ENCODE data around the gene NXPE3.

The NXPE3 gene

GRCh38 chr3:101778385-101779046 lies 495 bp upstream of the NXPE3 start:
- Histone ChIP-seq H4K8ac (ENCODE audit: low read length) (peak overlapping the region; percentile 96), H3K4ac (ENCODE audit: low read depth in 1 of 2, low read length in 2 of 2) (peak overlapping the region in 1 of 2 experiments; percentile 42), H3K27me3 (ENCODE audit: control insufficient read depth in 1 of 2, insufficient read depth in 1 of 2, low read length in 2 of 2) (no peaks in the 10 kb centered on the region), H3K9ac (ENCODE audit: low read length) (peak overlapping the region; percentile 84), H3K27ac (ENCODE audit: low read length, poor library complexity, severe bottlenecking) (peak overlapping the region; percentile 9), H2BK12ac (ENCODE audit: low read length in 2 of 2) (peak overlapping the region in 1 of 2 experiments; percentile 8), H2BK120ac (ENCODE audit: low read depth, low read length) (peak overlapping the region; percentile 61), H3K4me2 (ENCODE audit: low read length, poor library complexity, severe bottlenecking) (peak overlapping the region; percentile 86), H2BK5ac (ENCODE audit: low read depth, low read length, poor library complexity, severe bottlenecking) (no peak overlapping the region), H2BK15ac (ENCODE audit: low read depth, poor library complexity, severe bottlenecking) (peak overlapping the region; percentile 86), H3K23ac (ENCODE audit: low read length in 2 of 2) (no peak overlapping the region), H3K79me1 (replicated peaks; ENCODE audit: low read length, poor library complexity, severe bottlenecking) (peaks cover 5% of the 10 kb centered on the region), H3K36me3 (ENCODE audit: control insufficient read depth in 1 of 2, insufficient read depth in 2 of 2, low read depth in 1 of 2, low read length in 2 of 2) (peaks cover 8 to 13% of the 10 kb centered on the region in 2 experiments), H3K4me3 (ENCODE audit: insufficient read depth in 1 of 2, low read depth in 1 of 2, low read length in 2 of 2) (peak overlapping the region; percentile 81 to 98), H4K91ac (ENCODE audit: low read length) (peak overlapping the region; percentile 91), H2AFZ (ENCODE audit: low read depth, low read length) (peak overlapping the region; percentile 43), H2AK5ac (ENCODE audit: low read length, severe bottlenecking) (no peak overlapping the region), H3K14ac (ENCODE audit: low read length in 2 of 2) (no peak overlapping the region), H3K4me1 (ENCODE audit: control insufficient read depth, insufficient read depth, low read depth, low read length) (peaks cover 2% of the 10 kb centered on the region), H3K9me3 (ENCODE audit: control insufficient read depth, low read length) (no peaks in the 10 kb centered on the region), H3K18ac (ENCODE audit: low read depth in 1 of 2, low read length in 2 of 2) (peak overlapping the region; percentile 40 to 94)
- no peak for DNase-seq
- 35% methylated on average over 21 of the region's 21 CpGs for WGBS

GRCh38 chr3:101779822-101780381 lies 891 bp downstream of the NXPE3 start:
- Histone ChIP-seq H3K4ac (ENCODE audit: low read depth in 1 of 2, low read length in 2 of 2) (peak overlapping the region in 1 of 2 experiments; percentile 87), H3K36me3 (ENCODE audit: control insufficient read depth in 1 of 2, insufficient read depth in 2 of 2, low read depth in 1 of 2, low read length in 2 of 2) (peaks cover 15 to 27% of the 10 kb centered on the region in 2 experiments), H3K27me3 (ENCODE audit: control insufficient read depth in 1 of 2, insufficient read depth in 1 of 2, low read length in 2 of 2) (no peaks in the 10 kb centered on the region), H3K4me3 (ENCODE audit: insufficient read depth in 1 of 2, low read depth in 1 of 2, low read length in 2 of 2) (peak overlapping the region; percentile 81 to 98), H3K79me1 (replicated peaks; ENCODE audit: low read length, poor library complexity, severe bottlenecking) (peaks cover 14% of the 10 kb centered on the region), H4K91ac (ENCODE audit: low read length) (no peak overlapping the region), H2BK5ac (ENCODE audit: low read depth, low read length, poor library complexity, severe bottlenecking) (no peak overlapping the region), H3K9ac (ENCODE audit: low read length) (peak overlapping the region; percentile 84), H2BK15ac (ENCODE audit: low read depth, poor library complexity, severe bottlenecking) (no peak overlapping the region), H3K4me2 (ENCODE audit: low read length, poor library complexity, severe bottlenecking) (peak overlapping the region; percentile 93), H3K18ac (ENCODE audit: low read depth in 1 of 2, low read length in 2 of 2) (peak overlapping the region; percentile 14 to 94), H3K9me3 (ENCODE audit: control insufficient read depth, low read length) (no peaks in the 10 kb centered on the region), H4K8ac (ENCODE audit: low read length) (peak overlapping the region; percentile 21), H3K27ac (ENCODE audit: low read length, poor library complexity, severe bottlenecking) (peak overlapping the region; percentile 66), H3K14ac (ENCODE audit: low read length in 2 of 2) (peak overlapping the region in 1 of 2 experiments; percentile 96), H2AK5ac (ENCODE audit: low read length, severe bottlenecking) (no peak overlapping the region), H2BK12ac (ENCODE audit: low read length in 2 of 2) (peak overlapping the region in 1 of 2 experiments; percentile 17), H2AFZ (ENCODE audit: low read depth, low read length) (no peak overlapping the region), H3K4me1 (ENCODE audit: control insufficient read depth, insufficient read depth, low read depth, low read length) (peaks cover 2% of the 10 kb centered on the region), H3K23ac (ENCODE audit: low read length in 2 of 2) (peak overlapping the region in 1 of 2 experiments; percentile 85), H2BK120ac (ENCODE audit: low read depth, low read length) (no peak overlapping the region)
- WGBS: 21% methylated on average over 8 of the region's 9 CpGs
- peak; percentile 40 for DNase-seq

- peaks cover 19 to 34% of the 10 kb centered on the region in 2 experiments for H3K36me3 ChIP-seq (ENCODE audit: control insufficient read depth in 1 of 2, insufficient read depth in 2 of 2, low read depth in 1 of 2, low read length in 2 of 2)
- 0% methylated on average over 2 of the region's 2 CpGs for WGBS
- H3K4me2 ChIP-seq (ENCODE audit: low read length, poor library complexity, severe bottlenecking): peak overlapping the region; percentile 93
These were observed 1.6 kb downstream of the NXPE3 start for GRCh38 chr3:101780661-101781060.

GRCh38 chr3:101781166-101781565 lies 2.2 kb downstream of the NXPE3 start:
- peak overlapping the region in 1 of 2 experiments; percentile 43 for H3K4ac ChIP-seq (ENCODE audit: low read depth in 1 of 2, low read length in 2 of 2)
- H2AFZ ChIP-seq (ENCODE audit: low read depth, low read length): no peak overlapping the region
- H3K79me1 ChIP-seq (replicated peaks; ENCODE audit: low read length, poor library complexity, severe bottlenecking): peaks cover 19% of the 10 kb centered on the region
- H3K14ac ChIP-seq (ENCODE audit: low read length in 2 of 2): no peak overlapping the region
- no peak overlapping the region for H4K8ac ChIP-seq (ENCODE audit: low read length)
- peaks cover 19 to 39% of the 10 kb centered on the region in 2 experiments for H3K36me3 ChIP-seq (ENCODE audit: control insufficient read depth in 1 of 2, insufficient read depth in 2 of 2, low read depth in 1 of 2, low read length in 2 of 2)
- no peak overlapping the region for H3K18ac ChIP-seq (ENCODE audit: low read depth in 1 of 2, low read length in 2 of 2)
- H3K4me2 ChIP-seq (ENCODE audit: low read length, poor library complexity, severe bottlenecking): peak overlapping the region; percentile 60
- H2BK12ac ChIP-seq (ENCODE audit: low read length in 2 of 2): no peak overlapping the region
- no peak overlapping the region for H2BK15ac ChIP-seq (ENCODE audit: low read depth, poor library complexity, severe bottlenecking)
- H3K4me3 ChIP-seq (ENCODE audit: insufficient read depth in 1 of 2, low read depth in 1 of 2, low read length in 2 of 2): peak overlapping the region in 1 of 2 experiments; percentile 98
- DNase-seq: peak; percentile 27
- H4K91ac ChIP-seq (ENCODE audit: low read length): no peak overlapping the region
- no peak overlapping the region for H2AK5ac ChIP-seq (ENCODE audit: low read length, severe bottlenecking)
- H3K27ac ChIP-seq (ENCODE audit: low read length, poor library complexity, severe bottlenecking): peak overlapping the region; percentile 50
- no peak overlapping the region for H3K23ac ChIP-seq (ENCODE audit: low read length in 2 of 2)
- no peak overlapping the region for H2BK5ac ChIP-seq (ENCODE audit: low read depth, low read length, poor library complexity, severe bottlenecking)
- peak overlapping the region; percentile 84 for H3K9ac ChIP-seq (ENCODE audit: low read length)
- H3K4me1 ChIP-seq (ENCODE audit: control insufficient read depth, insufficient read depth, low read depth, low read length): peaks cover 2% of the 10 kb centered on the region
- no peaks in the 10 kb centered on the region for H3K27me3 ChIP-seq (ENCODE audit: control insufficient read depth in 1 of 2, insufficient read depth in 1 of 2, low read length in 2 of 2)
- H3K9me3 ChIP-seq (ENCODE audit: control insufficient read depth, low read length): no peaks in the 10 kb centered on the region
- H2BK120ac ChIP-seq (ENCODE audit: low read depth, low read length): no peak overlapping the region

More at GRCh38 chr3:101780661-101781060, 1.6 kb downstream of the NXPE3 start:
- Histone ChIP-seq H3K4me1 (ENCODE audit: control insufficient read depth, insufficient read depth, low read depth, low read length) (peaks cover 2% of the 10 kb centered on the region), H2AFZ (ENCODE audit: low read depth, low read length) (no peak overlapping the region), H2BK15ac (ENCODE audit: low read depth, poor library complexity, severe bottlenecking) (no peak overlapping the region), H4K8ac (ENCODE audit: low read length) (no peak overlapping the region), H2AK5ac (ENCODE audit: low read length, severe bottlenecking) (no peak overlapping the region), H3K23ac (ENCODE audit: low read length in 2 of 2) (no peak overlapping the region), H3K4ac (ENCODE audit: low read depth in 1 of 2, low read length in 2 of 2) (no peak overlapping the region), H3K4me3 (ENCODE audit: insufficient read depth in 1 of 2, low read depth in 1 of 2, low read length in 2 of 2) (peak overlapping the region in 1 of 2 experiments; percentile 98), H3K14ac (ENCODE audit: low read length in 2 of 2) (no peak overlapping the region), H3K27ac (ENCODE audit: low read length, poor library complexity, severe bottlenecking) (peak overlapping the region; percentile 66), H3K27me3 (ENCODE audit: control insufficient read depth in 1 of 2, insufficient read depth in 1 of 2, low read length in 2 of 2) (no peaks in the 10 kb centered on the region), H3K79me1 (replicated peaks; ENCODE audit: low read length, poor library complexity, severe bottlenecking) (peaks cover 17% of the 10 kb centered on the region), H3K9me3 (ENCODE audit: control insufficient read depth, low read length) (no peaks in the 10 kb centered on the region), H3K9ac (ENCODE audit: low read length) (peak overlapping the region; percentile 84), H4K91ac (ENCODE audit: low read length) (no peak overlapping the region), H2BK5ac (ENCODE audit: low read depth, low read length, poor library complexity, severe bottlenecking) (no peak overlapping the region), H2BK120ac (ENCODE audit: low read depth, low read length) (no peak overlapping the region), H2BK12ac (ENCODE audit: low read length in 2 of 2) (no peak overlapping the region), H3K18ac (ENCODE audit: low read depth in 1 of 2, low read length in 2 of 2) (no peak overlapping the region)
- DNase-seq: peak; percentile 90
